GM18951 (cell line): ENCODE data around the gene CDC34.

ENCODE experiments used
- POLR2A ChIP-seq: IDR thresholded peaks from 4 replicates; pipeline ENCODE4 v1.6.1; 2011; ENCODE audit warnings: mild to moderate bottlenecking; ENCODE audit not compliant: insufficient read length, insufficient read depth; ENCODE audit errors: extremely low read depth
- in situ Hi-C: fragments of 300-500 bp; cut with MboI; formaldehyde crosslinking; loops from one replicate; pipeline ENCODE4 v1.12.0; 2022; ENCODE audit warnings: low sequenced_read_pairs, mixed read lengths, inconsistent platforms; ENCODE audit not compliant: unreplicated experiment

Gene CDC34

GRCh38 chr19:574658-575526 lies 43.3 kb downstream of the CDC34 start:
- in situ Hi-C loops, result loop anchor here (25.0 kb wide), 1 partner anchor 162 kb away; no protein-coding TSS in a partner anchor
- TF ChIP-seq POLR2A, result no peak

- no peak for TF ChIP-seq POLR2A
- in situ Hi-C loops, result loop anchor here (25.0 kb wide), 1 partner anchor 161 kb away; no protein-coding TSS in a partner anchor
Observed at GRCh38 chr19:575527-576506, 44.3 kb downstream of the CDC34 start.

- TF ChIP-seq POLR2A, result no peak
- in situ Hi-C loops, result loop anchor here (25.0 kb wide), 1 partner anchor 160 kb away; no protein-coding TSS in a partner anchor
Observed at GRCh38 chr19:576768-577438, 45.3 kb downstream of the CDC34 start.

- in situ Hi-C loops, result loop anchor here (25.0 kb wide), 1 partner anchor 160 kb away; no protein-coding TSS in a partner anchor
- TF ChIP-seq POLR2A, result no peak
Observed at GRCh38 chr19:577439-578392, 46.2 kb downstream of the CDC34 start.

GRCh38 chr19:579111-579841 lies 47.7 kb downstream of the CDC34 start:
- in situ Hi-C loops, result loop anchor here (25.0 kb wide), 1 partner anchor 158 kb away; no protein-coding TSS in a partner anchor
- TF ChIP-seq POLR2A, result no peak

GRCh38 chr19:579842-580155 lies 48.2 kb downstream of the CDC34 start:
- no peak for TF ChIP-seq POLR2A
- in situ Hi-C loops, result loop anchor here (25.0 kb wide), 1 partner anchor 158 kb away; no protein-coding TSS in a partner anchor

GRCh38 chr19:580274-580835 lies 48.8 kb downstream of the CDC34 start:
- in situ Hi-C loops, result loop anchor here (25.0 kb wide), 1 partner anchor 157 kb away; no protein-coding TSS in a partner anchor

GRCh38 chr19:581399-582111 lies 50.0 kb downstream of the CDC34 start:
- no peak for TF ChIP-seq POLR2A
- in situ Hi-C loops, result loop anchor here (25.0 kb wide), 1 partner anchor 156 kb away; no protein-coding TSS in a partner anchor

More at GRCh38 chr19:580274-580835, 48.8 kb downstream of the CDC34 start:
- TF ChIP-seq POLR2A, result no peak

- no peak for TF ChIP-seq POLR2A
Observed at GRCh38 chr19:582497-583197, 51.1 kb downstream of the CDC34 start.

More at GRCh38 chr19:582497-583197, 51.1 kb downstream of the CDC34 start:
- in situ Hi-C loops, result loop anchor here (25.0 kb wide), 1 partner anchor 155 kb away; no protein-coding TSS in a partner anchor
